Mucosa of gallbladder (tissue), 1 donor: ENCODE results near the gene RNF44. TPM values are rescaled to one million over a fixed set of nuclear protein-coding genes. Genes with fewer than 3 reads are reported as not detected.
"Not testable (repeated sequence)": the region's sequence is repeated elsewhere in the genome, so short reads cannot be mapped to it uniquely, and the experiment has no call there.

Experiments used
- DNase-seq: peaks from one replicate; pipeline ENCODE4 v3.0.0-alpha.2; 2020; ENCODE audit warnings: low spot score
- total RNA-seq: library from RNA; stranded (reverse); gene quantifications from one replicate; pipeline ENCODE4 v1.2.1, GENCODE V29; 2021
- donor health status: DM: no; HTN: no; CAD: no.

RNF44 gene
- total RNA-seq, 1 donor from 2014 or later: 74.9 TPM

DNA sequence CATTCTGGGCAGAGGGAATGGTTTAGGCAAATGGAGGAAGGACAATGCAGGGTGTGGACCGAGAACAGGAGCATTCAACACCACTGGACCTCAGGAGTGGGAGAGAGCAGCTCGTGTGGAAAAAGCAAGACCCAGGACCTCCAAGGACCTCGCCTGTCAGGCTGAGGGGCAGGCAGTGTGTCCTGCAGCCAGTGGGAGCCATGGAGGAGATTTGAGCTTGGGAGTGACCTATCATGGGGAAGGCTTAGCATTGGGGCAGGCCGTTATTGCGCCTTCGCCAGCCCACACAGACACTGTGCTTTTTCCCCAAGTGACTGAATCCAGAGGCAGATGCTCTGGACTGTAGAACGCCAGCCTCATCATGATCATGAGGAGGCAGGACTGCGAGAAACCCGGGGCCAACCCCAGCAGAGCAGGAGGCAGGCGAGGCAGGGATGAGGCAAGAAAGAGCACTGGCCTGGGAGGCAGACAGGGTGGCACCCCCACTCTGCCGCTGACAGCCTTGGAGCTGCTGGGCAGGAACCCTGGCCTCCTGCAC lies 15.2 kb upstream of the RNF44 start:
- no peak for DNase-seq

DNA sequence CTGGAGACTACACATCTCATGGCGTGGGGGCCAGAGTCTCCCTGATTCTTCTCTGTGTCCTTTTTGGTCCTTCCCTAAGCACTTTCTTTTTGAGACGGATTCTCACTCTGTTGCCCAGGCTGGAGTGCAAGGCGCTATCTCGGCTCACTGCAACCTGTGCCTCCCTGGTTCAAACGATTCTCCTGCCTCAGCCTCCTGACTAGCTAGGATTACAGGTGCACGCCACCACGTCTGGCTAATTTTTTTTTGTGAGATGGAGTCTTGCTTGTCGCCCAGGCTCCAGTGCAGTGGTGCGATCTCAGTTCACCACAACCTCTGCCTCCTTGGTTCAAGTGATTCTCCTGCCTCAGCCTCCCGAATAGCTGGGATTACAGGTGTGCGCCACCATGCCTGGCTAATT lies 13.7 kb upstream of the RNF44 start:
- DNase-seq: not testable (repeated sequence)

DNA sequence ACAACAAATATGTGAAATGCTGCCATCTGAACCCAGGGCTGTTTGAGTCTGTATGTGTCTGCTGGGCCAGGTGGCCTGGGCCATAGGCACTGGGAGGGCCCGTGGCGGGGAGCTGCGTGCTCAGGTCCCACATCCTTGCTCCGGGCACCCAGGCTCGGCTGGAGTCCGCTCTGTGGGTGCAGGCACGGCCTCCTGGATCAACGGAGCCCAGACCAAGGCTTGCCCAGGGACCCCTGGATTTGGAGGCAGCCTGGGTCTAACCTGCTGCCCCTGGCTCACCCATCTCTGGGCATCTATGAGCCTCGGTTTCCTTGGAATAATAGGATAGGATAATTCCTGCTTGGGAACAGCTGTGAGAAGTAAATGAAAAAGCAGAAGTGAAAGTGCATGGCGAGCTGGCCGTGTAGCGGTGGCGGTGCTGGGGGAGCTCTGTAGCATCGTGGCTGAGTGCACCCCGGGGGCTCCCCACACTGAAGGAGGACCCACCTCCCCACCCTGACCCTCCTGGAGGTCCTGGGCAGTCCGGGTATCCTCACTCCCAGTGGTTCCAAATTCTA lies 13.2 kb upstream of the RNF44 start:
- no peak for DNase-seq

DNA sequence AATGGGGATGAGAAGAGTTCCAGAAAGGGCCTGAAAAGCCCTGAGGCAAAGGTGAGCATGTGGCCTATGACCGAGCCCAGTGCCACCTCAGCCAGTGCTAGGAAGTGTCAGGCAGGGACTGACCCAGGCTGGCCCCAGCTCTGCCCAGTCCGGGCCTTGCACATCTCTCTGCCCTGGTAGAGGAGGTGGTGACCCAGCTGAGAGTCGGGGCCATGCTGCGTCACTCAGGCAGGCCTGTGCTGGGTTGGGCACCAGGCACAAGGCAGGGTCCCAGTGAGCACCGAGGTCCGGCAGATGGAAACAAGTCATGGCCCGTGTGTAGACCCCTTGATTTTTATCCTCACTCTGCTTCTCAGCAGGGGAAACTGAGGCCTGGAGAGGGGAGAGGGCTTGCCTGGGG lies 12.7 kb upstream of the RNF44 start:
- DNase-seq: no peak

DNA sequence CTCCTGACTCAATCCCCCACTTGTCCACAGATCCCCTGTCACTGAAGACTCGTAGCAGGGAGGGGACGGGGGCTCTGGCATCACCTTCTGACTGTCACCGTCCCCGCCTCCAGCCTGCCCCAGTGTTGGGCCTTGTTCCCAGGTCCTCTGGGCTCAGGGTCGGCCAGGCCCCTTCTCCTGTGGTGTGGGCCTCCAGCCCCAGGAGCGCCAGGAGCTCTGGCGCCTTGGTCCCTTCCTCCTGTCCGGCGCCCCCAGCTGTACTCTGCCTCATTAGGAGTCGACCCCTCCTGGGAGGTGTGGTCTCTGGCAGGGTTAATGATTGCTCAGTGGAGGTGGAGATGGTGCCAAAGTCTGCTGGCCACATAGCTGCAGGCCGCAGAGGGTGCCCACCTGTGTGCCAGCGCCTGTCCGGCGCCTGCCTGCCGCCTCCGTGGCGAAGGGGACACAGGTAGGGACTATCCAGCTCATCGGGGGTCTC lies 11.8 kb upstream of the RNF44 start, which contains the start of gene CDHR2:
Gene CDHR2 (plus strand): TSS at position 376 of the 478 bp plus-strand sequence. CDS start 16,011 bp downstream, outside the sequence.
- DNase-seq: no peak

DNA sequence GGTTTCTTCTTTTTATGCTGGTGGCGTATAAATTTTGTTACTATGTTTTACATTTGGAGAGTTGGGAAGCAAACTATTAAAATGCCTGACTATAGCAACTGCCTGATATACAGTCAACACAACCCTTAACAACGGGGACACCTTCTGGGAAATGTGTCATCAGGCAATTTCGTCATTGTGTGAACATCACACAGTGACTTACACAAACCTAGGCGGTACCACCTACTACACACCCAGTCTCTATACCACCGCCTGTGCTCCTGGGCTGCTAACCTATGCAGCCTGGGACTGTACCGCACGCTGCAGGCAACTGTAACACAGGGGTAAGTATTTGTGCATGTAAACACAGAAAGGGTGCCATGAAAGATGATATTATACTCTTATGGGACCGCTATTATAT lies 10.6 kb upstream of the RNF44 start:
- no peak for DNase-seq

DNA sequence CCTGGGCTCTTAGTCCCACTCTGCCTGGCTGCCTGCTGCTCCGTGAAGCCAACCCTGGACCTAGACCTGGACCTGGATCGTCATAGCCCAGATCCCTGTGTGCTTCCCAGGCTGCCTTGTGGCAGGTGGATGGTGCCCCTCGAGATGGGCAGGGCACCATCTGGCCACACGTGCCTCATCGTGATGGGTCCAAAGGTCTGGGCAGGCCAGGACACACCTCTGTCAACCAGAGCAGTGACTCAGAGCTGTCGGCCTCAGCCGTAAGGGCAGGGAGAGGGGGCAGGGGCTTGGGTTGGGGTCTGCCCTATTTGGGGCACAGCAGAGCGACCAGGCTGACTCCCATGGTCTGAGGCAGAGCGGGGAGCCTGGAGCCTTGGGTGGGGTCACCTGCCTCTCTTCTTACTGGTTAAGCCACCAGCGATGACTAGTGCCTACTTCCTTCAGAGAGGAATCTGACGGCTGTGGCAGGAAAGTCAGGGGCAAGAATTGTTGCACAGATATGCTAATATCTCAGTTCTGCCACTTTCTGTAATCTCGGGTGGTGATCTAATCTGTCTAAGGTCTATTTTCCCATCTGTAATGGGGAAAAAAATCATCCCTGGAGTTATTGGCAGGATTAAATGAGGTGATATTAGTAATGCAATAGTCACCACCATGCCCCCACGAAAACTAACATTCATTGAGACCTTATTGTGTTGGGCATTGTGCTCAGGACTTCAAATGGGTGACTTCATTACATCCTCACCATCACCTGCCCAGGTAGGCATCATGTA lies 8.7 kb upstream of the RNF44 start:
- peak; percentile 73 for DNase-seq

DNA sequence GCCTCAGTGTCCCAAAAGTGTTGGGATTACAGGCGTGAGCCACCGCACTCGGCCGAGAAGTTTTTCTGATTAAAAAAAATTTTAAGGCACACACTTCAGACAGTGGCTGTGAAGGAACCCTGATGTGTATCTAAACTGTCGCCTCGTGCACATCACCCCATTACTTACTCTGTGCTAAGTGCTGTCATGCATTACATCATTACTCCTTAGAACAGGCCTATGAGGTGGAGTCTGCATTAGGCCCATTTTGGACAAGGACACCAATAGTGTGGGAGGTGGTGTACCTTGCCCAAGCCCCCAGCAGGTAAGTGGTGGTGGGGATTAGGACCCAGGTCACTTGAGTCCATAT lies 8.2 kb upstream of the RNF44 start:
- no peak for DNase-seq

DNA sequence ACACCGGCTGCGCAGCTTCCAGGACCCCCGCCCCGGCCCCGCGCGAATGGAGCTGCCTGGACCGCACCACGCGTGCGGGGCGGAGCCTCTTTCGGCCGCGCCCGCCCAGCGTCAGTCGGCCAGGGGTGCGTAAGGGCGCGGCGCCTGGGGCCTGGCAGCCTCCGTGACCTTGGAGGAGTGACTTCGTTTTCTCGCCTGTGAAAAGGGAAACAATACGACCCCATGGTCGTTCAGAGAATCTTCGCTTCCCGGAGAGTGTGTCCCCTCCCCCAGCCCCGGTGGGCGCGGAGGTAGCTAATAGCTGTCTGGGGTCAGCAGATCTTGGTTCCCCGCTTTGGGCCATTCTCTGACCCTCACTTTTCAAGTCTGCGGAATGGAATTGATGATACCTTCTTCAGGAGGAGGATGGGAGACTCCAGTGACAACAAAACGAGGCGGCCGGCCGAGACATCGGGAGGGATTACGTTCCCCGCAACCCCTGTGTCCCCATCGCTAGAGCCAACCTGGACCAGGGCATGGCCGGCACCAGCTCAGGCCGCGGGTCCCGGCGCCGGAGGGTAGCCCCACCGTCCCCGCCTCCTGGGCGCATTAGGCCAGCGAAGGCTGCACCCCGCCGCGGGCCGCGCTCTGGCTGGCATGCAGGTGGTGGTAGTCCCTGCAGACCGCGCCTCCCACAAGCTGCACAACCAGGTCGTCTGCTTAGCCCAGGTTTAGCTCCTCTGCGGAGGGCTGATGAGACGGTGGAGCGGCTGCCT lies 6.4 kb upstream of the RNF44 start:
- peak; percentile 76 for DNase-seq

DNA sequence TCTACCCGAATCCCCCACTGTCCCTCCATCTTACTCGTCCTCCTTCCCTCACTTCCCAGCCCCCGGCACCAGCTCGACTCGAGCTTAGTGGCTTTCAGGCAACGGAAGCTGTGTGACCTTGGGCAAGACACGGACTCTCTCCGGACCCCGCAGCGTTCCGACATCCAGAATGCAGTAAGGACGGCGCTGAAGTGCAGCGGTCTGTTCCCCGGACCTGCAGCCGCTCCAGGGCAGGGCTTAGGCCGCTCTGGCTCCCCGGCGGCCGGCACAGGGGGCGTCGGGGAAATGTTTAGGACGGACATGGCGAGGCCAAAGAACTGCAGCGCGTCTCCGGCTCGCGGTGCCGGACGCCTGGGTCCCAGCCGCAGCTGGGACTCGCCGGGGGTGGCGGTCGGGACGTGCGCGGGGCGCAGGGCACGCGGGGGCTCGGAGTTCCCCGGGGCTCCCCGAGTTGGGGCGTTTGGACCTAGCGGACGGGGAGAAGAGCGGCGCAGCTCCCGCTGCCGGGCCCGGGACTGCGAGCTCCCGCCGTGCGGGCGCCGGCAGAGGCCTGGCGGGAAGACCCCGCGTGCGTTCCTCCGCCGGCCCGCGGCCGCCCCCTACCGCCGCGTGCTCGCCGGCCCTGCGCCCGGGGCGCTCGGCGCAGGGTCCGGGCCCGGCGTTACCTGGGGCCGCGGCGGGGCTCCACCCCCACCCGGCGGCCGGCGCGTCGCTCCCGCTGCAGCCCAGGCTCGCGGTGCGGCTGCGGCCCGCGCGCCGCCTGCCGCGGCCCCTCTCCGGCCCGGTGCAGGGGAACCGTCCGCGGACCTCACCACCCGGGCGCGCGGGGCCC lies 5.6 kb upstream of the RNF44 start:
- no peak for DNase-seq

DNA sequence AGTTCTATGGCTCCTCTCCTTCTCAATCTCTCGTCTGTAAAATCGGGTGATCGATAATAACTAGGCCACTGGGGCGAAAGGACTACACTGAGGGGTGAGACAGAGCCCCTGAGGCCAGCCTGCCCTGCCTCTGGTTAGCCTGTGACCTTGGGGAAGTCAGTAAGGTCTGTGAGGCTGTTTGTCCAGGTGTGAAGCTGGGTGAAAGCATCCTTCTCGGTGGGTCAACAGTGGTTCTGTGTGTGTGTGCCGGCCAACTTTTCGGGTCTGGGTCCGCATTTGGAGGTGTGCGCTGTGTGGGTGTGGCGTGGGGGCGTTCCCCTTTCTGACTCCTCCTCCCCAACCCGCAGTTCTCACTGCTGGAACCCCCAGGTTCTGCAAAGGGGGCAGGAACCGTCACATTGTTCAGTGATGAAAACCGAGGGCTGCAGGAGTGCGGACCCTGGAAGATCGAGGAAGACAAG lies 5.0 kb upstream of the RNF44 start:
- DNase-seq: no peak

DNA sequence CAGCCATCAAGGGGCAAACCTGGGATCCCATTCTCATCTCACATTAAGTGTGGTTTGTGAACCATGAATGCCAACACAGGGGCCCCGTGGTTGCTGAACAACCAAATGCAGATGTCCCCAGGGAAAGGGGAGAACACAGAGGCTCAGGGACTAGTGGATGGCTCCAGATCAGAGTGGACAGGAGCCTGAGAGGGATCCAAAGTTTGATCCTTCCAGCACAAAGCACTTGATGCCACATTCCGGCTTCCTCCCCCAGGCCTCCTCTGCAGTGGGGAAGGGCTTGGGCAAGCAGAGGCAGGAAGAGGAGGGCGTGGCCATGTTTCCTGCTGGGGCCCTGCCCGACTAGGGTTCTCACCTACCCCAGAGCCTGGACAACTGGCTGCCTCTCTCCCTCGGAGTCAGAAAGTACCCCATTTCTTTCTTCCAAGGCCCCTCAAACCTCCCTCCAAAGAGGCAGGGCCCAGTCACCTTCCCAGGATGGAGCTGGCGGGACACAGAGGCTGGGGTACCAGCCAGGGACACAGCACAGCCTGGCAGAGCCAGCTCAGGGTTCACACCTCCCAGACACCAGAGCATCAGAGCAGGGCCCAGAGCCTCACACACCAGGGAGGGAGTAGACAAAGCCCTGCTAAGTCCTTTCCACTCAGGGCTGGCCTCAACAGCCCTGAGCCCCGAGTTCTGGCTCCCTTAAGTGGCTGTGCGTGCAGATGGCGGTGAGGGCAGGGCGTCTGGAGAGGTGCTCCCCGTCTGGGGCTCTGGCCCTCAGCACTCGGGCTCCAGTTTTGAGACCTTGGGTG lies 4.3 kb upstream of the RNF44 start:
- no peak for DNase-seq

DNA sequence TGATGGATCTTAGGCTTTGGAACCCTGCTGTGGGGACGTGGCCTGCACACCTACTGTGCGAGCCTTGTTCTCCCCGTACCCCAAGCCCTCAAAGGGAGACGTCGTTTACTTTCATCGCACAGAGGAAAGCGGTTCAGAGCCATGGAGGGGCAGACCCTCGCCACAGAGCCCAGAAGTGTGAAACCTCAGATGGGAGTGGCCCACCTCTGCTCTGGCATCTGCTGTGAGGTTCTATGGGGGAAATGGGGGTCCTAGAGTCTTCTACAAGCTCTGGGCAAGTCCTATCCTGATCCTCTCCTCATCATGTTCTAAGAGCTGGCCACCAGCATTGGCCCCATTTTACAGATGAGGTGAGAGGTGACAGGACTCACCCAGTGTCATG lies 3.7 kb upstream of the RNF44 start:
- no peak for DNase-seq

DNA sequence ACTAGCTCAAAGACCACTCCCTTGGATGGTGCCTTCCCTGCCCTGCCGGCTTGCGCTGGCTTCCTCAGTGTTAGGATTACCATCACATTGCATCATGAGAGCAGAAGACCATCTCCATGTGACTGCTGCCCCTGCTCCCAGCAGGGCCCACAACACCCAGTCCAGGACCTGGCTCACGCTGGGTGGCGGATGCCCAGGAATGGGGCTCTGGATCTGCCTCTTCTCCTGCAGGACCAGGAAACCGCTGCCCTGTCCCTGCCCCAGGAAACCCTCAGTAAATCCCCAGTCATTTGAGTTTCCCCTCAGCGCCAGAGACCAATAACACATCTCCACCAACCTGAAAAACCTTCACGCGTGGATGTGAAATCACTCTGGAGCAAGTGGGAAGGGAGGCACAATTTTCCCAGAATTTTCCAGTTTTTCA lies 3.3 kb upstream of the RNF44 start:
- DNase-seq: no peak

DNA sequence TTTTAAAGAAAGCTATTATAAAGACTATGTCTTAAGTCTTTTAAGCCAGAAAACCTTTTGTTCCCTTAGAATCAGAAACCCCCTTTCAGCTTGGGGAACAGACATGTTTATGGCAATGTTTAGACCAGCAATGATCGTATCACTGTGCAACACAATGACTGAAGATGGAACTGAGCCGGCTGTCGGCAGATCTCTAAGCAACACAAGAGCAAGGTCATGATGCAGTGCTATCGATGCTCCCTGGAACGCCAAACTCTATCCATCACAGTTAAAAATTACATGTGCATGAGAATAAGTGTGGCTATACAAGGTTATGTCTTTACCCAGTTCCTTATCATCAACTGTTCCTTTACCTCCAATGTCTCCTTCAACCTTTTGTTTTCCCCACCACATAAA lies 1.8 kb upstream of the RNF44 start:
- no peak for DNase-seq

DNA sequence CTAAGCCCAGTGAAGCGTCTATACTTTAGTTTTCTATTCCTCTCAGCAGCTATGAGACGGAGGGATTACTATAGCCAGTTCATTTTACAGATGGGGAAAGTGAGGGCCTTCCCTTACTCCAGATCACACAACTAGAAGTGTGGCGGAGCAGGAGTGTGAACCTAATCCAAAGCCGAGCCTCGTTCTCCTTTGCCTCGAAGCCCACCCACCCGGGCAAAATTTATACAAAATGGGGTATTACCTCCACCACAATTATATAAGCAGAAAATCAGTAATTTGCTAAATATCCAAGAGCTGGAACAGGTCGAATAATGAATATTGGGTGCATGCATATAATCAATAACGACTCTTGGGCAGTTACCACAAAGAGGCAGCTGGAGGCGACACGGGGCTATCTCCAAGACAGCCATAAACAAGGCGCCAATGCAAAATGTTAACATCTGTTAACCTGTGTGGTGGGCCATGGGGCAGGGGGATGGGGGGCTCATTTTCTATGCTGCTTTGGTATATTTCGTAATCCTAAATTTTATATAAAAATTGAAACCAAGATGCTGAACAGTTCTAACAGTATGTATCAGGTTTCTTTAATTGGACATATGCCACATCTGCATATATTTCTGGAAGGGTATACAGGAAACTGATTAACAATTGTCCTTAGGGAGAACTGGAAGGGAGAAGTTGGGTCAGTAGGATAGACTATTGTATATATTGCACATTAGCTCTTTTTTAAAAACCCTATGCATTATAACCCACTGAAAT lies 1.2 kb upstream of the RNF44 start:
- DNase-seq: no peak

DNA sequence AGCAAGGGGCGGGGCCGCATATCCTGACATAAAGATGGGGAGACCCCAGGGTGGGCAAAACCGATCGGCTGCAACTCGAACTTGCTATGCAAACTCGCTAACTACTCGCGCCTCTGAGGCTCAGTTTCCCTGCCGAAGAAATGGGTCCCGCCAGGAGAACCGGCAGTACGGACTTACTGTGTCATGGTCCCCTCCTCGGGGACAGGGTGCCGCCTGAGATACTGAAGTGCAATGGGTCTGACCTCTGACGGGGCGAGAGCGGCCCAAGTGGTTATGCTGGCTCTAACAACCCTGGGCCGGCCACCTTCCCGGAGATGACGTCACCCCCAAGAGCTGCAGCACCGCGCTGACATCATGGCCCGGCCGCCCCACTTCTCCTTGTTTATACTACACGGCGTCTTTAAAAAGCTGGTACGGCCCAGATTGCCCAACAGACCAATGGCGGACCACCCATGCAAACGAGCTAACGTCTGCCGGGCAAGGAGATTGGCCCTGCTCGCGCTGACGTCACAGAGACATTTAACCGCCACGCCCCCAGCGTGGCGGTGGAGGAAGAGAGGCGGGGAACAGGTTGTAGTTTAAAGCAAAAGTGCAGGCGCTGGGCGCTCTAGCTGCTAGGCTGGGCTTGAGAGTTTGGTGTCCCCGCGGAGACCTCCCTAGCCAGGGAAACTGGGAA lies 490 bp upstream of the RNF44 start:
- peak; percentile 100 for DNase-seq

DNA sequence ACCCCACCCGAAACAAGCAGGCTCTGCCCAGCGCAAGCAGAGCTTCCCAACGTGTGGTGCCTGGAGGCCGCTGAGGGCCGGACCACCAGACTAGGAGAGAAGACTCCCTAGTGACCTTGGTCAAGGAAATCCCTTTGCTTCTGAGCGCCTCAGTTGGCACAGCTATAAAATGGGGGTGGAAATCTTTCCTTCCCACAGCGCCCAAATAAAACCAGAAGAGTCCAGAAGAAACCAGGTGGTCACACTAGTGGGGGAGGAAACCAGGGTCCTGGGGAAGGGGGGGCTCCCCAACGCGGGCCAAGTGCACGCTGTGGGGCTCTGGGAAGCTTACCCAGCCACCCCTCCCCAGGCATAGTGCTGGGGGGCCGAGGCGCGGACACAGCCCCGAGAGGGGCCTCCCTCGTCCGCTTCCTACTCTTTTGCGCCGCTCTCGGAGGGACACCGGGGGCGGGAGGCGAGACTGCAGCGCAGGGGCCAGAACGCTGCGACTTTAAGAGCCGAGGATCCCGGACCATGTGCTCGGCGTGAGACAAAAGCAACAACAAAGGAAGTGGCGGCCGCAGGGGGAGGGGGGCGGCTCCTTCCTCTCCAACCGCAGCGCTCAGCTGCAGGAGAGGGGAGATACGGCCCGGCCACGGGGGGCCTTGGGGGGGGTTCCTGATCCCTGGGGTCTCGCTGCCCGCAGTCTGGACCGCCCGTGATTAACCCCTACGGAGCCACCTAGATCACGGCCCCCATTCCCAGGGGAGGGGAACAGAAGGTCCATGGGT lies 885 bp downstream of the RNF44 start:
- peak; percentile 81 for DNase-seq
